Hematopoietic multipotent progenitor cell treated with erythropoietin and hydrocortisone succinate and interleukin-3 and kit ligand, for 6 days (in vitro differentiated cells): ENCODE measurements around the gene TEX35.
"Not testable (repeated sequence)": the region's sequence is repeated elsewhere in the genome, so short reads cannot be mapped to it uniquely, and the experiment has no call there.

Experiments used
- DNase-seq: peaks from one replicate; pipeline ENCODE4 v3.0.0-alpha.2; 2015

The TEX35 gene

DNA sequence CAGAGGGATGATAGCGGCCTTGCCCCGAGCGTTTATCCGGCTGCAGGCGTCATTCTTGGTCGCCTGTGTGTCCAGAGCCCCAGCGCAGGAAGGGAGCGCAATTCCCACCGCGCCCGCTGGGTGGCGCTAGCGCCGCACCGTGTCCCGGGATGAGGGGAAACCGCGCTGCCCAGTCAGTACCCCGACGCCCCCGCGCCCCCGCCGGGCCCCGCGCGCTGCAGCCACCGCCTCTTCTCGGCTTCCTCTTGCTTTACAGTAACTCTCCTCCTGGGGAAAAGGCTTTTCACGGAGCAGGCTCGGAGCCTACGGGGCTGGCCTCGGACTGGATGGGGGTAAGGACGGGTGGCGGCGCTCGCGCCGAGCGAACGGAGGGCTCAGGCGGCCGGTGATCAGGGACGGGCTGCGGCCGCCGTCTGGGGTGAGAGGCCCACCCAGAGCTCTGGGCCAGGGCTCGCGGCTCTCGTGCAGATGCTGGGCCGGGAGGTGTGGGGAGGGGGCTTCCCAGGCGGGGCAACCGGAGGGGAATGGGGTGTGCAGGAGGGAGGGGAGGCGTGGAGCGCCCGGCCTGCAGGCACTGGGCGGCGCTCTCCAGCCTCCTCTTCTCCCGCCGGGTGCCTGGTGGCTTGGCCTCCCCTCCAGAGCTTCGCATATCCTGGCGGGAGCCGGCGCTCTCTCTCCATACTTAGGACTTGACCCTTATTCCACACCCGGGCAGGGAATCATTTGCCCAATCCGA is 29.8 kb downstream of the TEX35 start:
- peak; percentile 80 for DNase-seq

DNA sequence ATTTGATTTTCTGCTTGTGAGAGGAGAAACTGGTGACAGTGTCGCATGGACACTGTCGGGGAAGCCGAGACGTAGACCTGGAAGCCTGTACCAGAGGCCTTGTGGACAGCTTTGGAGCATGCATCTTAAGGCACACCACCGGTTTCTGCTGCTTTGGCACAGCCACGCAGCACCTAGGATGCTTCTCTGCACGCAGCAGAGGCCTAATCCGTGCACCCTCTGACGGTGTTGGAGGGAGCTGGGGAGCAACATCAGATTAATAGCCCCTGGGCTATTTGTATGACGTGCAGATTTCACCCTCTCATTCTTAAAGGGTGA is 30.3 kb downstream of the TEX35 start:
- peak; percentile 57 for DNase-seq

DNA sequence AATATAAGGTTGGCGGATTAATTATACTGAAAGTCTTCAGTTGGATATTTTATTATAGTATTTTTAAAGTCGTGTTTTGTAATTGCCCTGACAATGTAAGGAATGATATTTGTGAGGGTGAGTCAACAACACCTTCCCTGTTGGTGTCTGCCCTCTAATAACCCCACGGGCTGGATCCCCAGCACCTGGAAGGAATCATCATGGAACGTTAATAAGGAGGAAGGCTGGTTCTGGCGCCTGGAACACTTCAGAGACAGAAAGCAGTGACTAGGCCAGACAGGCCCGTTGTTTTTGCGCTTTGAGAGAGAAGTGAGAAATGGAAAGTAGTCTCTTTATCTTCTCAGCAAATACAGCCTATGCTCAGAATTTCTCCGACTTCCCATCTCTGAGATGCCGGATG is 31.6 kb downstream of the TEX35 start:
- no peak for DNase-seq

DNA sequence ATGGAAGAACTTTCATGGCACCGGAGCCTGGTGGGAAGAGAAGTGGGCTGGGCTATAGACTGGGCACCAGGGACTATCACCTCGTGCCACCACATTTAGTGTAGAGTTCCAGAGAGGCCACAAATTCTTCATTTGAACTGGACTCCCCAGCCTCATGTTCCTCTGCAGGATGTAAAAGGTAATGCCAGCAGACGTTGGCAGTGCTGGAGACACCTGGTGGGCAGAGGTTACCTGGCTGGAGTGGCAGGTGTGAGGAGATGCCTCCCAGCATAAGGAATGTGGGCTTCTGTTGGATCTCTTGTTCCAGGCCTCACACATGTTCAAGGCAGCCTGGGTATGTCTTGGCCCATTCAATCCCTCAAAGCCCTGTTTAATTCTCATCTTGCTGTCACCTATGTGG is 35.2 kb downstream of the TEX35 start:
- no peak for DNase-seq

DNA sequence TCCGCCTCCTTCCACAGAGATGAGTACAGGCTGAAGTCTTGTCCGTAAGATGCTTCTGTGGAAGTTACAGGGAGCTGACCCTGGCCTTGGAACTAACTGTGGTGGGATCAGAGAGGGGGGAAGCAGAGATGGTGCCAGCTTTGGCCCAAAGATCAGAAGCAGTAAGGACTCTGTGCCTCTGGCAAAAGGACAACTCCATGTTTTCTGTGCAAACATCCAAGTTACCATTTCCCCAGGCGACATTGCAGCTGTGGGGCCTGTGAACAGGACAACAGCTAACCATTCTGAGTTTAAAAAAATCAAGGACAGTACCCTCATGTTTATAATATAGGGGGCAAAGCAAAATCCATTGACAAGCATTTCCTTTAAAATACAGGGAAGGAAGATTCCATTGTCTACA is 38.4 kb downstream of the TEX35 start:
- DNase-seq, result no peak

DNA sequence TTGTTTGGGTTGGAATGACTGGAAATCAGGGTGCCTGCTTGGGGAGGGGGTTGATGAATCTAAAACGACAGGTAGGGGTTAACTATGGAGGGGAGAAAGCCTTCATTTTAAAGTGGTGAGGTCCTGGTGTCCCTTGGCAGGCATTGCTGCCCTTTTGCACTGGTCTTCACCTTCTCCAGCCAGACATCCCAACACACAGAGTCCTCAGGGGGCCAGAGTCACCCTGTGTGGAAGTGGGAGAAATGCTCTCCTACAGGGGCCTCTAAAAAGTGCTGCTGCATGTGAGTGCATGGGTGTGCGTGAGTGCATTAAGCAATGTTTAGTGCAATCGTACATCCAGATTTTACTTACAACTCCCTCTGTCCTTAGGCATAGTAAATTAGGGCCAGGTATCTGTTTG is 39.0 kb downstream of the TEX35 start:
- DNase-seq, result no peak

DNA sequence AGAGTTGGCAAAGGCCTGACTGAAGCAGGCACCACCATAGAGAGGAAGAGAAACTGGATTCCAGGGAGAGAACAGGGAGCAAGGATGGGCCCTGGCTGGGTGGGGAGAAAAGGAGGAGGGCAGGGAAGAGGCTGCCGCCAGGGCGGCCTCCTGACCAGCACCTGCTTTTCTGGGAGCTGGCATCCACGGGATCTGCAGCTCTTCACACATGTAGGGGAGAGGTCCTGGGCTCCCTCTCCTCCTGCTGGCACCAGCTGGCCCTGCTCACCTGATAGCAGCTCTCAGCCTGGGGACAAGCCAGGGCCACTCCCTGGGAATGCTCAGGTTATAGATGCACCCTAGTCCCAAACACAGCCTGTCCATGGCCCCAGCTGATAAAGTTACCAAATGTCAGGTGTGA is 39.9 kb downstream of the TEX35 start:
- DNase-seq, result no peak

DNA sequence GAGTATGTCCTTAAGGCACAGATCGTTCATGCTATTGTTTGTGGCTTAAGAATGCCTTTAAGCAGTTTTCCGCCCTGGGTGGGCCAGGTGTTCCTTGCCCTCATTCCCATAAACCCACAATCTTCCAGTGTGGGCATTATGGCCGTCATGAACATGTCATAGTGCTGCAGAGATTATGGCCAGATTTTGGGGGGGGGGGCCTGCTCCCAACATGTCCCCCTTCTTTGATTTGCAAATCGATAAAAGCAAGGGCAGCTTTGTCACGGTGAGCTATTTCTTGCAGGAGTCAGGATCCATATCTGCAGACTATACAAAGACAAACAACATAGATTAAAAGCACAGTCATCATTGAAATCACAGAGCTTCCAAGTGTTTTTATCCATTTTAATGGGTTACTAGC is 41.4 kb downstream of the TEX35 start:
- DNase-seq, result not testable (repeated sequence)

DNA sequence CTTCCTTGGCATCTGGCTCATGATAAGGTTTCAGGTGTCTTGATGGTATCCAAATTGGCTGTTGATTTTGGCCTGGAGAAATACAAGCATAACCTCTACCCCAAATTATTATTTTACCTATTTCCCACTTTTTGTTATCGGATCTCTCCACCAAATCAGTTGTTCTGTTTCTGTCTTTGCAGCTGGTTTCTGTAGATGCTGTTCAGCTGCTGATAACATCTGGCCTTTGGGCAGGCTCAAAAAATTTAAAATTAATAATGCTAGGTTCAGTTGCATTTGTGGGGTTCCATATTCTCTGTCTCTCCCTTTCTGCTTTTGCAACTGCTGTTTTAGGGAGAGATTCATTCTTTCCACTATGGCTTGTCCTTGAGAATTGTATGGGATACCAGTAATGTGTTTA is 42.7 kb downstream of the TEX35 start:
- not testable (repeated sequence) for DNase-seq

GRCh38 chr1:178558816-178559215 is 45.9 kb downstream of the TEX35 start:
- DNase-seq, result not testable (repeated sequence)

DNA sequence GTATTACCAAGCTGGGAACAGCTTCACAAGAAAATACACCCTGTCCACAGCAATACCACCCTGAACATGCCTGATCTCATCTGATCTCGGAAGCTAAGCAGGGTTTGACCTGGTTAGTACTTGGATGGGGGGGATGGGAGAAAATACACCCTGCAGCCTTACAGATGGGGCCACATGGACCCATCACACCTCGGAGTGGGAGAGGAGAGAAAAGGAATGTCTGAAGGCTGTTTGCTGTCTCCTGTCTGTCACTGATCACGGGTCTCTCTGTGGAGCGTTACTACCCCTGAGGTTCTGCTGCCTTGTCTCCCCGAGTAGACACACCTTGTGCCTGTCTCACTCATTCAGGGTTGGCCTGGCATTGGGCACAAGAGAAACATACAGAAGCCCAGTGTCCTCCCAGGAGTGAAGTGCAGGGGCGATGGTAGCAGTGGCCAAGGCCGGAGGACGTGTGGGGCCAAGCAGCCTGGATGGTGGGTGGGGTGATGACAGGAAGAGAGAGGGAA is 48.0 kb downstream of the TEX35 start:
- DNase-seq, result no peak

- DNase-seq, result no peak
Measured at GRCh38 chr1:178563099-178563820, 50.4 kb downstream of the TEX35 start.

DNA sequence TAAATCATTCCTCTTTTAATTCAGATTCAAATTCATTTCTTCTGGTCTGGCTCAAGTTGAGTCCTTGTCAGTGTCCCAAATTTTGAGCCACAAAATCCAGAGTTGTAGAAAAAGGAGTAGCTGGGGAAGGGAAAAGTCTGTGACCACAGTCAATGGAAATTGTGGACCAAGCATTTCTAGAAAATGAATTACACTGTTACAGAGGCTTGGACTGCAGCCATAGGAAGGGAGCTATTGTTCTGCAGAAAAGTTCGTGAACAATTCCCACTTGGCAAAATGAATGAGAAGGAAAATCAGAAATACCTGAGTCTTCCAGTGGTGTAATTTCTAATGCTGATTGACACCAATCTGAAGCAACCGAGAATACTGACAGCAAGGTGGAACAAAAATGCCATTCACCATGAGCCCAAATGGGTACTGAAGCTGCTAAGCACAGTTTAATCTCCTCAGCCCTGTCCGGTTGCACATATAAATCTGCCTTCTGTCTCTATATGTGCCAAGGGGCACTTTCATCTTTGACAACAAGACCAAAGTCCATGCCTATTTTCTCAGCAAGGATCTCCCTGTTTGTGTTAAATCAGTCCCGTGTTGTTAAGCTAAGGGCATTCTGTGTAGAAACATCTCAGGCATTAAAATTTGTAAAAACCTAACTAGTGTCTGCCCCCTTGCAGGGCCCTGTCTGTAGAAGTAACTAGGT is 51.3 kb downstream of the TEX35 start:
- DNase-seq, result no peak

DNA sequence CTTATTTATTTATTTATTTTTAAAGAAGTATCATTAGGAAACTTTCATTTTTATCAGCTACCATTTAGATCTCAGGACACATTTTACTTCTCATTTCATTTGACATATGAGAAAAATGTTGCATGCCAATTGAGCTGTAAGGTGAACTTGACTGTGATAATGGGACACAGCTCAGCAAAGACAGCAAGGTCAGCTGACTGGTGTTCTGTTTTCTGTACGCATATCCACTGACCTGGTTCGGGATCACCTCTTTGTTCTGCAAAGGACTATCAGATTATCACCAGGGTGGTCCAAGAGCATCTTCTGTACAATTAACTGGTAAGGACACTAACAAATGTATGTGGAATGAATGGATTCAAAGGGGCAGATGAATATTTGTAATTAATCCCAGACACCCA is 51.9 kb downstream of the TEX35 start:
- DNase-seq, result no peak

GRCh38 chr1:178565586-178565985 is 52.7 kb downstream of the TEX35 start:
- DNase-seq, result no peak

DNA sequence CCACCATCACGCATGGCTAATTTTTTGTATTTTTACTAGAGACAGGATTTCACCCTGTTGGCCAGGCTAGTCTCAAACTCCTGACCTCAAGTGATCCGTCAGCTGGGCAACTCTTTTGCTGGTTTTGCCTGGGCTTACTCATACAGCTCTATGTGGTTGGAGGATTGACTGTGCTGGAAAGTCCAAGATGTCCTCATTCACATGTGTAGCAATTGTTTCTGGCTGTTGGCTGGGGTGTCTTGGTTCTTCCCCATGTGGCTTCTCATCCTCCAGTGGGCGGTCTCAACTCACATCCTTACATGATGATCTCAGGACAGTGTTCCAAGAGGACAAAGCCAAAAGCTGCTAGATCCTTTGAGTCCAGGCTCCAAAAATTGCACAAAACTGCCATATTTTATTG is 53.3 kb downstream of the TEX35 start:
- DNase-seq, result no peak

- DNase-seq, result no peak
Measured at GRCh38 chr1:178571807-178572206, 58.9 kb downstream of the TEX35 start.
